Measurements from ENCODE around the gene MAP2K5.

The MAP2K5 gene

DNA sequence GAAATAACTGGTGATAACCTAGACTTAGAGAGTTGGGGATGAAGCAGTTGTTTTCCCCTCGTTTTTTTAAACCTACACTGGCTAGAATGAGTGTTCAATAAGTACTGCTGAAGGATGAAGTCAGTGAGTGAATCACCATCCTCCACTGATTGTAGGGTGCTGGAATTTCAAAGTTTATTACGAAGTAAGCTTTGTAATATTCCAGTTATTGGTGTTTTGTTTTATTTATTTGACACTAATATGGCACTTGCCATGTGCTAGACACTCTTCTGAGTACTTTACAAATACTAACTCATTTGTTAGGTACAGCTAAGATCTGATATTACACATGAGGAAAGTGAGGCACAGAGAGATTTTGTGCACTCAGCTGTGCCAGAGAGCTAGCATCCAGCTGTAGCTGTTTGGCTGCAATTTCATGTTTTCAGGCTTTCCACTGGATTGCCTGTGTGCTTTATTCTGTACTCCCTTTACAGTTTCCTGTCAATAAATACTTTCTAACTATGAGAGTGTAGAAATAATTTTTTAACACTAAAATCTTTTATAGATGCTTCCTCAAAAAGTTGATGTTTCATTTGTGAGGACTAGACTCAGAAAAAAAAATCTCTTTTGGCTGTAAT is 5.8 kb downstream of the MAP2K5 start:
- in situ Hi-C loops (cut with MboI; ENCODE audit: low pct_unique_long_range_greater_than_20kb, low sequenced_read_pairs, unreplicated experiment): no loop called here
- DNase-seq (ENCODE audit: low spot score): no peak
- TF ChIP-seq, protein P1, sequence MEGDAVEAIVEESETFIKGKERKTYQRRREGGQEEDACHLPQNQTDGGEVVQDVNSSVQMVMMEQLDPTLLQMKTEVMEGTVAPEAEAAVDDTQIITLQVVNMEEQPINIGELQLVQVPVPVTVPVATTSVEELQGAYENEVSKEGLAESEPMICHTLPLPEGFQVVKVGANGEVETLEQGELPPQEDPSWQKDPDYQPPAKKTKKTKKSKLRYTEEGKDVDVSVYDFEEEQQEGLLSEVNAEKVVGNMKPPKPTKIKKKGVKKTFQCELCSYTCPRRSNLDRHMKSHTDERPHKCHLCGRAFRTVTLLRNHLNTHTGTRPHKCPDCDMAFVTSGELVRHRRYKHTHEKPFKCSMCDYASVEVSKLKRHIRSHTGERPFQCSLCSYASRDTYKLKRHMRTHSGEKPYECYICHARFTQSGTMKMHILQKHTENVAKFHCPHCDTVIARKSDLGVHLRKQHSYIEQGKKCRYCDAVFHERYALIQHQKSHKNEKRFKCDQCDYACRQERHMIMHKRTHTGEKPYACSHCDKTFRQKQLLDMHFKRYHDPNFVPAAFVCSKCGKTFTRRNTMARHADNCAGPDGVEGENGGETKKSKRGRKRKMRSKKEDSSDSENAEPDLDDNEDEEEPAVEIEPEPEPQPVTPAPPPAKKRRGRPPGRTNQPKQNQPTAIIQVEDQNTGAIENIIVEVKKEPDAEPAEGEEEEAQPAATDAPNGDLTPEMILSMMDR (IDR thresholded peaks at IDR 0.05; ENCODE audit: extremely low read depth, insufficient read depth, missing control alignments): no peak

DNA sequence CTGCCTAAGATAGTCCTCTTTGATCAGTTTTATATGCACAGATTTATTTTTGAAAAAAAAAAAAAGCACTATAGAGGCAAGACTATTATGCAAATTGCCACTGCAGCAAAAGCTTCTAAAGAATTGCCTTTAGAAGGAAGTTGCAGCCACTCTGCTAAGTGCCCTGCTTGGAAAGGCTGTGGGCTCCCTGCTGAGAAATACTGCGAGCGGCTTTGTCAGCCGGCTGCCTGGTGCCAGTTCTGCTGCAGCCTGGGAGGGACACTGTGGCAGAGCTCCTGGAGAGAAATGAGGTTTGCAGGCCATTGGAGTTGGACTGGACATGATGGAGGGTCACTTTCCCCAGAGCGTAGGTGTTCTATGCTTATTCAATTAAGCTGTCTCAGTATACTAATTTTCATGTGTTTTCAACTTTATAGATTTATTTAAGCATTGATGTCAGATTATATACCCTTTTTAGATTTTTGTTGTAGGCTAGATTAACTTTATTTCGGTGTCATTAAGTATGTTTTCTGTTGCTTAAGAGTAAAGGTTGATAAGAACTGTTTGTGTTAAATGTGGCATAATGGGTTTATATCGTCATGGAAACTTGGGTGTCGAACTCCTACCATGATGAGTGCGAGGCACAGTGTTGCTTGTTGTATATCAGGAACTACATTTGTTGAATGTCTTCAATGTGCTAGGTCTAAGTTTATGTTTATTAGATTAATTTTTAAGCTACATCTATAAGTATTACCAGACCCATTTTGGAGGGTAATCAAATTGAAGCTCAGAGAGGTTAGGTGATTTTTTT is 6.6 kb downstream of the MAP2K5 start:
- in situ Hi-C loops (cut with MboI; ENCODE audit: low pct_unique_long_range_greater_than_20kb, low sequenced_read_pairs, unreplicated experiment): no loop called here
- TF ChIP-seq, protein P1 (IDR thresholded peaks at IDR 0.05; ENCODE audit: extremely low read depth, insufficient read depth, missing control alignments): no peak
- no peak for DNase-seq (ENCODE audit: low spot score)

DNA sequence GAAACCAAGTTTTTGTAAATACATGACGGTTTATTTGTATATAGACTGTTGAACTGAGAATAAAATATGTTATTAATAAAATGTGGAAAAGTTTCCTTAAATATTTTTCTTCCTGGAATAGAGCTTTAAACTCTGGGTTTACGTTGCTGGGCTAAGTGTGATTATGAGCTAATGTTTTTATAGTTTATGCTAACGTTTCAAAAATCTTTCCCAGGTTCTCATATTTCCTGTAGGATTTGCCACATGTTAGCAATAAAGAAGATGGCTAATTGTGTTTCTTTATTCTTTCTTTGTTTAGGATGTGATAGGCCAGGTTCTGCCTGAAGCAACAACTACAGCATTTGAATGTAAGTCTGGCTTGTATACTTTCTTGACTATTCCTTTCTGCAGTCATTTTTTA is 7.2 kb downstream of the MAP2K5 start:
- in situ Hi-C loops (cut with MboI; ENCODE audit: low pct_unique_long_range_greater_than_20kb, low sequenced_read_pairs, unreplicated experiment): no loop called here
- TF ChIP-seq, protein P1 (IDR thresholded peaks at IDR 0.05; ENCODE audit: extremely low read depth, insufficient read depth, missing control alignments): no peak
- DNase-seq (ENCODE audit: low spot score): no peak

DNA sequence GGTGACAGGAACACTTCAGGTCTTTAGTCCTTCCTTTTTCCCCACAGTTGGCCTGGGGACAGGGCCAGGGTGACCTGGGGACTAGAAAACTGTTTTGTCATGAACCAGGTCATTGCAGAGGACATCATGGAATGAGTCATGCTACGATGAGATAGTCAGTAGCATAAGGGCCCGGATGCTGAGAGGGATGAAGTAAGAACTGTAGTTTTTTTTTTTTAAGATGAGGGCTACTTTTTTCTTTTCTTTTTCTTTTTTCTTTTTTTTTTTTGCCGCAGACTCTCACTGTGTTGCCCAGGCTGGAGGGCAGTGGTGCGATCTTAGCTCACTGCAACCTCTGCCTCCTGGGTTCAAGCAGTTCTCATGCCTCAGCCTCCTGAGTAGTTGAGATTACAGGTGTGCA is 8.0 kb downstream of the MAP2K5 start:
- DNase-seq (ENCODE audit: low spot score): no peak
- in situ Hi-C loops (cut with MboI; ENCODE audit: low pct_unique_long_range_greater_than_20kb, low sequenced_read_pairs, unreplicated experiment): no loop called here
- TF ChIP-seq, protein P1 (IDR thresholded peaks at IDR 0.05; ENCODE audit: extremely low read depth, insufficient read depth, missing control alignments): no peak

DNA sequence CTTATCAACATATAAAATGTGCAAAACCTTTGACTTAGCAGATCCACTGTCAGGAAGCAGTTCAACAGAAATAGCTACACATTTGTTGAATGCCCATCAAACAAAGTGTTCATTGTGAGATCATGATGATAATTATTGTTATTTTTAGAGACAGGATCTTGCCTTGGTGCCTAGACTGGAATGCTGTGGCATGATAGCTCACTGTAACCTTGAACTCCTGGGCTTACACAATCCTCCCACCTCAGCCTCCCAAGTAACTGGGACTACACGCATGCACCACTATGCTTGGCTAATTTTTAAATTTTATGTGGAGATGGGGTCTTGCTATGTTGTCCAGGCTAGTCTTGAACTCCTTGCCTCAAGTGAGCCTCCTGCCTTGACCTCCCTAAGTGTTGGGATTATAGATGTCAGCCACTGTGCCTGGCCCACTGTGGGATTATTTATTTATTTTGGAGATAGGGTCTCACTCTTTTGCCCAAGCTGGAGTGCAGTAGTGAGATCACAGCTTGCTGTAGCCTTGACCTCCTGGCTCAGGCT is 8.8 kb downstream of the MAP2K5 start:
- DNase-seq (ENCODE audit: low spot score): no peak
- in situ Hi-C loops (cut with MboI; ENCODE audit: low pct_unique_long_range_greater_than_20kb, low sequenced_read_pairs, unreplicated experiment): no loop called here
- TF ChIP-seq, protein P1 (IDR thresholded peaks at IDR 0.05; ENCODE audit: extremely low read depth, insufficient read depth, missing control alignments): no peak

DNA sequence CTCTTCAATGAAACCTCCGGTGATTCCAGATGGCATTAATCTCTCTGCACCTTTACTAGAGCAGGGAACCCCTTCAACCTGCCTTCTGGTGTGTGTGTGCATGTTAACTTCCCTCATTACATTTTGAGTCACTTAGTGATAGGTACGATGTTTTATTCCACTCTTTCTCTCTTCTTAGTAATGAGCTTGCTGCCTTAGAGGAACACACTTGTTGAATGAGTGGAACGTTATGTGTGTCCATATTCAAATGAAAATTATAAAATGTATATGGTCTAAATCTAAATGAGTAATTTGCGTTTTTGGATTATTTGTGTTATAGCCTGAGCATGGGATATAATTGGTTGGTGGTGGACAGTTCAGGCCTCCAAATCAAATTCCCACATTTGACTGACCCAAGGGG is 12.1 kb downstream of the MAP2K5 start:
- TF ChIP-seq, protein P1 (IDR thresholded peaks at IDR 0.05; ENCODE audit: extremely low read depth, insufficient read depth, missing control alignments): no peak
- in situ Hi-C loops (cut with MboI; ENCODE audit: low pct_unique_long_range_greater_than_20kb, low sequenced_read_pairs, unreplicated experiment): no loop called here
- DNase-seq (ENCODE audit: low spot score): no peak

Measured in GM13977 (cell line).